AG04450 (cell line): Measurements from ENCODE around the gene APBB2. TPM values are rescaled to one million over a fixed set of nuclear protein-coding genes. Genes with fewer than 3 reads are reported as not detected.

Source experiments
- CTCF ChIA-PET: fragments of 300-600, 350-600 bp; formaldehyde crosslinking; extraction: SDS; loops from one replicate; lab custom pipeline; 2022; ENCODE audit warnings: antibody characterized with exemption, inconsistent platforms; lab: Charles Lee
- POLR2A ChIA-PET: fragments of 350-600 bp; formaldehyde crosslinking; extraction: SDS; loops from one replicate; lab custom pipeline; 2021; ENCODE audit warnings: antibody characterized with exemption, inconsistent platforms; lab: Yijun Ruan, JAX
- DNase-seq: peaks from one replicate; pipeline ENCODE4 v3.0.0-alpha.2; 2011; ENCODE audit warnings: low read depth, low spot score
- H3K27ac ChIP-seq: one replicate; pipeline ENCODE4 v1.5.1; 2012; ENCODE audit warnings: low read depth, low read length, control low read depth
- H3K27me3 ChIP-seq: one replicate; pipeline ENCODE4 v1.6.0; 2012; ENCODE audit warnings: low read length; ENCODE audit not compliant: control insufficient read depth, insufficient read depth
- H3K4me3 ChIP-seq: 2 replicates; pipeline ENCODE4 v1.5.1; 2011; ENCODE audit warnings: mild to moderate bottlenecking, low read depth, low read length, control low read depth
- H3K9me3 ChIP-seq: 2 replicates; pipeline ENCODE4 v1.5.1; 2012; ENCODE audit warnings: low read length; ENCODE audit not compliant: control insufficient read depth, insufficient read depth
- CTCF ChIP-seq: IDR thresholded peaks from 2 replicates; pipeline ENCODE4 v1.5.1; 2011; ENCODE audit warnings: low read depth, low read length, control low read depth, inconsistent platforms
- polyA plus RNA-seq: library from polyadenylated mRNA; depleted of rRNA; stranded (reverse); fragments of >200 nt; gene quantifications from 2 replicates; pipeline ENCODE4 v1.2.3, GENCODE V29; 2011

APBB2 gene
- polyA plus RNA-seq, 1 experiment = 52.7 TPM

DNA sequence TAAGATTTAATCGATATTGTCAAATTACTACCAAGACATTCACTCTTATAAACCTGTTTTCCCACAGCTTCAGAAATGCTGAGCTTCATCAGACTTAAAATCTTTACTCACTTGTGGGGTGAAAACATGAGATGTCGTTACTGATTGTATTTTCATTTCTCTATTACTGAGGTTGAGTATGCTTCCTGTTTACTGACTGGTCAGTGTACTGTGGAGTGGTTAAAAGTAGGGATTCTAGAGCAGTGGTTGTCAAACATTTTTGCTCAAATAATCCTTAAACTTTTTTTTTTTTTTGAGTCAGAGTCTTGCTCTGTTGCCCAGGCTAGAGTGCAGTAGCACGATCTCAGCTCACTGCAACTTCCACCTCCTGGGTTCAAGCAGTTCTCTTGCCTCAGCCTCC lies 414.3 kb downstream of the APBB2 start:
- no peak for DNase-seq
- POLR2A ChIA-PET = no interaction called here
- no peak for TF ChIP-seq CTCF
- H3K27me3 ChIP-seq = peaks cover 3% of the 10 kb centered on the region
- H3K9me3 ChIP-seq = no peaks in the 10 kb centered on the region
- CTCF ChIA-PET = no interaction called here
- H3K4me3 ChIP-seq = no peak overlapping the region
- no peak overlapping the region for H3K27ac ChIP-seq

- no peak for DNase-seq
- H3K9me3 ChIP-seq = no peaks in the 10 kb centered on the region
- CTCF ChIA-PET = no interaction called here
- H3K27me3 ChIP-seq = peaks cover 5% of the 10 kb centered on the region
- H3K27ac ChIP-seq = no peak overlapping the region
- no peak for TF ChIP-seq CTCF
- H3K4me3 ChIP-seq = no peak overlapping the region
- POLR2A ChIA-PET = no interaction called here
Observed at GRCh38 chr4:40789771-40790170, 424.6 kb downstream of the APBB2 start.

GRCh38 chr4:40789031-40789430 lies 425.3 kb downstream of the APBB2 start:
- no peak overlapping the region for H3K4me3 ChIP-seq
- ChIA-PET CTCF (no interaction called here), POLR2A (no interaction called here)
- H3K27ac ChIP-seq = no peak overlapping the region
- H3K27me3 ChIP-seq = peaks cover 5% of the 10 kb centered on the region
- no peak for TF ChIP-seq CTCF
- no peak for DNase-seq
- no peaks in the 10 kb centered on the region for H3K9me3 ChIP-seq

DNA sequence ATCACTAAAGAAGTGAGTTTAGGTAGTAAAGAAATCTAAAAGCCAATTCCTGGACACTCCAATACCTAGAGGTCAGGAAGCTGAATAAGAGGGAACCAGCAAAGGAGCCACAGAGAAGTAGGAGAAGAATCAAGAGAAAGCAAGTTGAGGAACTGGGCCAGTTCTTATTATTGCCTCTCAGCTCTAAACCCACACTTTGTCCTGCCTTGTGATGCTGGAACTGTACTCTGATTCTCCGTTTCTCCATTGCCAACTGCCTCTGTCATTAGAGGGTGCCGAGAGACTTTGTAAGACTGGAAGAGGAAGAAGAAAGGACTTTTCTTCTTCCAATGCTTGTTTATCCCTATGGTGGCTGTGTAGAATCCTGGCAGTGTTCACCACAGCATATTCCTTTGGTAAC lies 426.0 kb downstream of the APBB2 start:
- POLR2A ChIA-PET = no interaction called here

DNA sequence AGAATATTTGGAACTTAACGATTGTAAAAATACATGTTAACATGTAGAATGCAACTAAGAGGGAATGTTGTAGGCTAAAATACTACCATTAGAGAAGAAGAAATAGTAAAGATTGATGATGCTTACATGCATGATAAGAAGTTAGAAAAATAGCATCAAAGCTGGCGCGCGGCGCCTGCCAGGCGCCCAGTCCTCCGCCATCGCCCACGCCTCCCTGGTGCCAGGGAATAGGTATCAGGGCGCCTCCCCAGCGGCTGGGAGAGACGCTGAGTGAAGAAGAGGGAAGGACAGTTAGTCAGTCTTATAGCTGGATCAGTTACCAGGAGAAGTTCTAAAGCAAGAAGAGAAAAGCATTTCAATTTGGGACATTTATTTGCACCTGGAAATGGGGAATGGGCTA lies 428.6 kb downstream of the APBB2 start:
- TF ChIP-seq CTCF = no peak
- CTCF ChIA-PET = no interaction called here
- H3K27me3 ChIP-seq = peaks cover 7% of the 10 kb centered on the region
- no peak overlapping the region for H3K27ac ChIP-seq
- DNase-seq = no peak
- H3K4me3 ChIP-seq = no peak overlapping the region
- no peaks in the 10 kb centered on the region for H3K9me3 ChIP-seq
- POLR2A ChIA-PET = no interaction called here

More for the DNA sequence above, 426.0 kb downstream of the APBB2 start:
- no peak for TF ChIP-seq CTCF
- CTCF ChIA-PET = no interaction called here
- Histone ChIP-seq H3K9me3 (no peaks in the 10 kb centered on the region), H3K27me3 (peaks cover 5% of the 10 kb centered on the region), H3K27ac (no peak overlapping the region), H3K4me3 (no peak overlapping the region)
- DNase-seq = no peak
